ENCODE data around the gene ZXDC. TPM values are rescaled to one million over a fixed set of nuclear protein-coding genes. Genes with fewer than 3 reads are reported as not detected.

ZXDC gene
- total and polyA plus RNA-seq, 9 donors: 14.4 to 47.3 (median 32.7) TPM

GRCh38 chr3:126451511-126451910 is 24.2 kb downstream of the ZXDC start:
- Histone ChIP-seq H3K36me3 (no peaks in the 10 kb centered on the region), H3K4me1 (ENCODE audit: insufficient read depth) (no peaks in the 10 kb centered on the region), H3K4me3 (no peak overlapping the region), H3K27me3 (no peaks in the 10 kb centered on the region), H3K27ac (no peak overlapping the region), H3K9me3 (no peaks in the 10 kb centered on the region)
- TF ChIP-seq EP300 (IDR thresholded peaks at IDR 0.05) (no peak), POLR2A (IDR thresholded peaks at IDR 0.05) (no peak), CTCF (IDR thresholded peaks at IDR 0.05) (no peak)
- peak in 2 of 5 donors; percentile 5 to 7 for DNase-seq
- intact Hi-C loops (cut with DNase I): no loop called here
- WGBS, 3 donors: 73 to 79% (median 73%) methylated on average over 12 of the region's 12 CpGs

GRCh38 chr3:126450744-126451143 is 24.9 kb downstream of the ZXDC start:
- intact Hi-C loops (cut with DNase I): no loop called here
- 94 to 98% (median 96%) methylated on average over 3 of the region's 3 CpGs for WGBS, 3 donors

GRCh38 chr3:126450219-126450618 is 25.5 kb downstream of the ZXDC start:
- Histone ChIP-seq H3K4me1 (ENCODE audit: insufficient read depth) (no peaks in the 10 kb centered on the region), H3K27me3 (no peaks in the 10 kb centered on the region), H3K9me3 (no peaks in the 10 kb centered on the region), H3K4me3 (no peak overlapping the region), H3K36me3 (no peaks in the 10 kb centered on the region), H3K27ac (no peak overlapping the region)
- intact Hi-C loops (cut with DNase I): no loop called here
- WGBS, 3 donors: 73 to 75% (median 73%) methylated on average over 9 of the region's 9 CpGs
- peak in 1 of 5 donors; percentile 4 for DNase-seq
- TF ChIP-seq POLR2A (IDR thresholded peaks at IDR 0.05) (no peak), EP300 (IDR thresholded peaks at IDR 0.05) (no peak), CTCF (IDR thresholded peaks at IDR 0.05) (no peak)

More at GRCh38 chr3:126450744-126451143, 24.9 kb downstream of the ZXDC start:
- Histone ChIP-seq H3K36me3 (no peaks in the 10 kb centered on the region), H3K4me1 (ENCODE audit: insufficient read depth) (no peaks in the 10 kb centered on the region), H3K4me3 (no peak overlapping the region), H3K27ac (no peak overlapping the region), H3K27me3 (no peaks in the 10 kb centered on the region), H3K9me3 (no peaks in the 10 kb centered on the region)
- no peak for TF ChIP-seq POLR2A (IDR thresholded peaks at IDR 0.05)
- no peak for TF ChIP-seq CTCF (IDR thresholded peaks at IDR 0.05)
- TF ChIP-seq EP300 (IDR thresholded peaks at IDR 0.05): no peak
- DNase-seq: peak in 2 of 5 donors; percentile 4 to 7

- no peaks in the 10 kb centered on the region for H3K9me3 ChIP-seq
- 81 to 85% (median 84%) methylated on average over 11 of the region's 11 CpGs for WGBS, 3 donors
- H3K27me3 ChIP-seq: no peaks in the 10 kb centered on the region
- no peak overlapping the region for H3K27ac ChIP-seq
- no peak overlapping the region for H3K4me3 ChIP-seq
- no peaks in the 10 kb centered on the region for H3K36me3 ChIP-seq
- intact Hi-C loops (cut with DNase I): no loop called here
- peak in 2 of 5 donors; percentile 5 to 9 for DNase-seq
- H3K4me1 ChIP-seq (ENCODE audit: insufficient read depth): no peaks in the 10 kb centered on the region
- no peak for TF ChIP-seq POLR2A (IDR thresholded peaks at IDR 0.05)
- TF ChIP-seq EP300 (IDR thresholded peaks at IDR 0.05): no peak
Observed at GRCh38 chr3:126449621-126450051, 26.1 kb downstream of the ZXDC start.

- H3K9me3 ChIP-seq: no peaks in the 10 kb centered on the region
- DNase-seq: peak in 1 of 5 donors; percentile 4
- H3K27ac ChIP-seq: no peak overlapping the region
- H3K27me3 ChIP-seq: no peaks in the 10 kb centered on the region
- no peak for TF ChIP-seq POLR2A (IDR thresholded peaks at IDR 0.05)
- TF ChIP-seq CTCF (IDR thresholded peaks at IDR 0.05): no peak
- intact Hi-C loops (cut with DNase I): no loop called here
- no peaks in the 10 kb centered on the region for H3K36me3 ChIP-seq
- H3K4me1 ChIP-seq (ENCODE audit: insufficient read depth): no peaks in the 10 kb centered on the region
- no peak overlapping the region for H3K4me3 ChIP-seq
- WGBS, 3 donors: 81 to 86% (median 83%) methylated on average over 8 of the region's 8 CpGs
Observed at GRCh38 chr3:126448893-126449180, 26.9 kb downstream of the ZXDC start.

Data from ovary (tissue), 9 donors.